Stimulated activated CD8-positive, alpha-beta memory T cell treated with anti-CD3 and anti-CD28 coated beads, Interleukin-12 subunit alpha, Interleukin-12 subunit beta, amount 100 ng/mL, for 24 hours (primary cell): Measurements from ENCODE around the gene CD55.

Experiments
- DNase-seq: peaks from one replicate; pipeline ENCODE4 v3.0.0-alpha.2; 2020; ENCODE audit errors: extremely low read depth

Gene CD55

DNA sequence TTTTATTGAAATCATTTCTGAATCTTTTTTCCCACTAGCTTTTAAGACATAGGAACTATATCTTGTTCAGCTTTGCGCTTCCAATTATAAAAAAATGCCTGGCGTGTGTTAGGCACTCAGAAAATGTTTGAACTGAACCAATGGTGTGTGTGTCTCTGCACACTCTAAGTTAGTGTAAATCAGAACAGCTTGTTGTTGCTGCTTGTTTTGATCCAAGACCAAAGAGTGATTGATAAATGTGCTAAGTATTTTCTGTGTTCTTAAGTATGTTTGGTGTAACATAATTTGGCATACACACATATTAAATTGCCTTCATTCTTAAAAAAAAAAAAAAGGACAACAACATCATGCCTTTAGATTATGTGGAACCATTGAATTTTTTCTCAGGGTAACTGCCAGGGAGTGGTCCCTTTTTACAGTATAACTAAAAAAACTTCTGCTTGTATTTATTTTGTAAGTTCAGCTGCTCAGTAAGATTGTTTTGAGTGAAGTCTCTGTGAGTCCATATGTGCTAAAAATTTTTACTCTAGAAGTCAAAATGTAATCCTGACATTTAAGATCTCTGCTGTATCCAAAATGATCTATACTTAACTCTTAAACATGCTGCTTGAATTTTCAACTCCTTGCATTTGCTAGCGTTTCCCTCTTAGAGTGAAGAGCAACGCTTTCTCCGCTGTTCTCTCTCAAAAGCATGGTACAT is 8.7 kb downstream of the CD55 start:
- no peak for DNase-seq

DNA sequence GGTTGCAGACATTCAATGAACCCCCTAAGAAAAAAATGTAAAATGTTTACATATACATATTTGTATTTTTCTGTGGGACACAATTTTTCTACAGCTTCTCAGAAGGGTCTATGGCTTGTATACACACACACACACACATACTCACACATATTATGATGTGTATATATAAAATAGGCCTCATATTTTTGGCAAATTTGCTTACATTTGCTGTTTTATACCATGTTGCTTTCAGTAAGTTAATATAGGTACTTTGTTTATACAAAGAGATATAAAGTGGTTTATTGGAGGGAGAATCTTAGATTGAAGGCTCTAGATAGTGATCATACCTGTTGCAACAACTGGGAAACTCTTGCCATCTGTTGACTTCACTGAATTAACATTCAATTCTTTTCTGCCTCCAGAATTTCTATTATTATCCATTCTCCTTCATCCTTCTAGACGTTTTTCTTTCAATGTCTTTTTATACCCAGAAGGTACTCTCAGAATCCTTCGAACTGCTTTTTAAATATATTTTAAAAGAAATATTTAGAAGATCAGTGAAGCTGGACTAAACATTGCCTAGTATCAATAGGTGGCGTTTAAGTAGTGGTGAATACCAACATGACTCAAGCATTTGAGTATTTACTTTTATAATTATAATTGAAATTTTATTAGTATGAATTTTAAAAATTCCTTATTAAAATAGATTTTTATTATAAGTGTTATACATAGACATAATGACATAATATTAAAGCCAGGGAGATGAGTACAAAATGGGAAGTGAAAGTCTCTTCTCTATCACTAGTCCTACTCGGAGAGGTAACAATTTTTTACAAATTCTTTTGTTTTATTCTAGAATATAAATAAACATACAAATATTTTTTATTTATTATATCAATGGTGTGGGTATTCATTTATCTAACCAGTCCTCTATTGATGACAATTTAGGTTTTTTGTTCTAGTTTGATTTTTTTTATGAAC is 10.2 kb downstream of the CD55 start:
- no peak for DNase-seq

DNA sequence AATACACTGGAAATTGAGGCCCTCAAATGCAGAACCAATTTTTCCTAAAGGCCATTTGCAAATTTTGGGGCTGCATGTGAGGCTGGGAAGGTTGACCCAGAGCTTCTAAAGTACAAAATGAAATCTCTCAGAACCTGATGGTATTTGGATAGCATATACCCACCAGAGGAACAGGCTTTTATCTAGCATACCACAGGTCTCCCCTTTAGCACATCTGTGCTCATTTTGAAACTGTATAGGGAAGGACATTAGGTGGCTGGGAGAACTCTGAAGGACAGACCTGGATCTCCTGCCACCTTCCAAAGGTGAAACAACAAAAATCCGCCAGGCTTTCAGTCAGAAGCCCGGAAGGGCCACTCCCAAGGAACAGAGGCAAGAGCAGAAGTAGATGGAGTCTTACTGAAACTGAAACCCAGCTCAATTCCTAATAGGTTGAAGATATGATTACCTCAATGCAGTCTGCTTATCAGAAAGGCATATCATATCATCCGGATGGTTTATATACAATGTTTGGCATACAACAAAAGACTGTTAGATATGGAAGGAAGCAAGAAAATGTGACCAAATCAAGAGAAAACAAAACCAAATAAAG is 11.6 kb downstream of the CD55 start:
- DNase-seq, result no peak

DNA sequence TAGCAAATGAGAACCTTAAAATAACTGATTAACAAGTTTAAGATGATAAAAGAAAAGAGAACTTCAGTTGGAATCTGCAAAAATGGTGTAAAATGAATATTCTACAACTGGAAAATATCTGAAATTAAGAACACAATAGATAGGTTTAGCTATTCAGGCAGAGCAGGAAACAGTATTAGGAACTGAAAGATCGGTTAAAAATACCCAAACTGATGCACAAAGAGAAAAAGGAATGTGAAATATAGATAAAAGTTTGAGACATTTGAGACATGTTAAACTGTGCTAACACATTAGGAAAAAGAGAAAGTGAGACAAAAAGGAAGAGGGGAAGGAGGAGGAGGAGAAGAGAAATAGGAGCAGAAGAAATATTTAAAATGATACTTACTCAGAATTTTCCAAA is 12.1 kb downstream of the CD55 start:
- no peak for DNase-seq

DNA sequence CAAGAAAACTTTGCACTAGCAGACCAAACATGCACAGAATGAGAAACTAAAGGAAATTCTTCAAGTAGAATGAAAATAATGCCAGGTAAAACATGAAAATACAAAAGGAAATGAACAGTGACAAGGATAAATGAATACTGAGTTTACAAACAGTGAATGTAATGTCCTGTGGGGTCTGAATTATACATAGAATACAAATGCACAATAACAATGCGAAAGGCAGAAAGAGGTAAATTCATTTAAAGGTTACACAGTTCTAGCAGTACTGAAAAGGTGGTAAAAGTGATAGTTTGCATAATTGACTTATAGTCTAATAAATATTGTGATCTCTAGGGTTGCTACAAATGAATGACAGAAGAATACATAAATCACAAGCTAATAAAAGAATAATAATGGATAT is 12.9 kb downstream of the CD55 start:
- no peak for DNase-seq

DNA sequence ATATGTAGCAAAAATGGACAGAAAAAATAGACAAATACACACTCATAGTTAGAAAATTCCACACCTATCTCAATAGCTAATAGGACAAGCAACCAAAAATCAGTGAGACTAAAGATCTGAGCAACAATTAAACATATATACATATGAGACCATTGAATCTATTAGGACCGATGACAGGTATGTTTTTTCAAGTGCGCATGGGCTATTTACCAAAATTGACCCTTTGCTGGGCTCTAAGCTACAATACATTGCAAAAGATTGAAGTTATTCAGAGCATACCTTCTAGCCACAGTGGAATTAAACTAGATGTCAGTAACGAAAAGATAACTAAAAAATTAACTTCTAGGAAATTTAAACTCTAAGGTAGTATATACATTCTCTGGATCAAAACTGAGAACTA is 13.7 kb downstream of the CD55 start:
- DNase-seq, result no peak

DNA sequence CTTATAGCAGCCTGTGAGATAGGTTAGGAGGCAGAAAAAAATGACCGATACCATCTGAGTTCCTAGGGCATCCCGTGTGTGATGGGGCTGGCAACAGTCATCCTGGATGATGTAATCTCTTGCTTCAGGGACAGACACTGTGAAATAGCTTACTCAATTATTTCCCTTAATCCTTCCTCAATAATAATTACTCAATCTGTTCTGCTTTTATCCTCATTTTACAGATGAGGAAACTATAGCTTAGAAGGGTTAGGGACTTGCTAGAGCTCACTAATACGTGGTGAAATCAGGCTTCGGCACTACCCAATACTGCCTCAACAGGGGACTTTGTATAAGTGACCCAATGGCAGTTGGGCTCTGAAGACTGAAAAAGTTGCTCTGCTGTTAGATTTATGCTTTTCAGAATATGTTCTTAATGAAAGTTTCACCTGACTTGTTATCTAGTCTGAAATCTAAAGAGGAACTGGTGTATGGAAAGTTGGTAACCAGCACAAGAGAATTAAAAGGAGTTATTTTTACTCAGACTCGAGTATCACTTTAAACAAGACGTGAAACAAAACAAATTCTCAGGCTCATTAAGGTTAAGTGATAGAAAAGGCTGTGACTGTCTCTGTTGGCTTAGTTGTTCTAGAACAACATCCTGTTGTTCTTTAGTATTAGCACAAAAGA is 14.4 kb downstream of the CD55 start:
- DNase-seq, result no peak

DNA sequence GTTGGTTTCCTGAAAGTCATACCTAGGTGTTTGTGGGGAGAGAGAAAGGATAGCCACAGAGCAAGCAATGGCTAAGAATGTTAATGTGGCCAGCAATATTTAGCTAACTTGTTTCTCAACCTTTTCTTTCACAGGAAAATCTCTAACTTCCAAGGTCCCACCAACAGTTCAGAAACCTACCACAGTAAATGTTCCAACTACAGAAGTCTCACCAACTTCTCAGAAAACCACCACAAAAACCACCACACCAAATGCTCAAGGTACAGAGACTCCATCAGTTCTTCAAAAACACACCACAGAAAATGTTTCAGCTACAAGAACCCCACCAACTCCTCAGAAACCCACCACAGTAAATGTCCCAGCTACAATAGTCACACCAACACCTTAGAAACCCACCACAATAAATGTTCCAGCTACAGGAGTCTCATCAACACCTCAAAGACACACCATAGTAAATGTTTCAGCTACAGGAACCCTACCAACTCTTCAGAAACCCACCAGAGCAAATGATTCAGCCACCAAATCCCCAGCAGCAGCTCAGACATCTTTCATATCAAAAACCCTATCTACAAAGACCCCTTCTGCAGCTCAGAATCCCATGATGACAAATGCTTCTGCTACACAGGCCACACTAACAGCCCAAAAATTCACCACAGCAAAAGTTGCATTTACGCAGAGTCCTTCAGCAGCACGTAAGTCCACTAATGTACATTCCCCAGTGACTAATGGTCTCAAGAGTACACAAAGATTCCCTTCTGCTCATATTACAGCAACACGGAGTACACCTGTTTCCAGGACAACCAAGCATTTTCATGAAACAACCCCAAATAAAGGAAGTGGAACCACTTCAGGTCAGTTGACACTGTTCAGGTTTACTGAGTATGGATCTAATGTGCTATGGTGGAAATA is 15.3 kb downstream of the CD55 start:
- DNase-seq, result no peak

DNA sequence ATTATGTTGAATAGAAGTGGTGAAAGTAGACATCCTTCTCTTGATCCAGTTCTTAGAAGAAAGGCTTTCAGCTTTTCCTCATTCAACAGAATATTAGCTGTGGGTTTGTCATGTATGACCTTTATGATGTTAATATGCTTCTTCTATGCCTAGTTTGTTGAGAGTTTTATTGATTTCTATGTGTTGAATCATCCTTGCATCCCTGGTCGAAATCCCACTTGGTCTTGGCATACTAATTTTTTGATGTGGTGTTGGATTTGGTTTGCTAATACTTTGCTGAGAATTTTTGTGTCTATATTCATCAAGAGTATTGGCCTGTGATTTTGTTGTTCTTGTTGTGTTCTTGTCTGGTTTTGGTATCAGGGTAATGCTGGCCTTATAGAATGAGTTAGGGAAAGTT is 20.9 kb downstream of the CD55 start:
- no peak for DNase-seq

DNA sequence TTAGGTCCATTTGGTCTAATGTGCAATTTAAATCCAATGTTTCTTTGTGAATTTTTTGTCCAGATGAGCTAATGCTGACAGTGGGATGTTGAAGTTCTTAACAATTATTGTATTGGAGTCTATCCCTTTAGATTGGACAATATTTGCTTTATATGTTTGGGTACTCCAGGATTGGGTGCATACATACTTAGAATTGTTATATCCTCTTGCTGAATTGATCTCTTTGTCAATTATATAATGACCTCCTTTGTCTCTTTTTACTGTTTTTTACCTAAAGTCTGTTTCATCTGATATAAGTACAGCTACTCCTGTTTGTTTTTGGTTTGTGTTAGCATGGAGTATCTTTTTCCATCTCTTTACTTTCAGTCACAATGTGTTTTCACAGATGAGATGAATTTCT is 22.2 kb downstream of the CD55 start:
- no peak for DNase-seq

DNA sequence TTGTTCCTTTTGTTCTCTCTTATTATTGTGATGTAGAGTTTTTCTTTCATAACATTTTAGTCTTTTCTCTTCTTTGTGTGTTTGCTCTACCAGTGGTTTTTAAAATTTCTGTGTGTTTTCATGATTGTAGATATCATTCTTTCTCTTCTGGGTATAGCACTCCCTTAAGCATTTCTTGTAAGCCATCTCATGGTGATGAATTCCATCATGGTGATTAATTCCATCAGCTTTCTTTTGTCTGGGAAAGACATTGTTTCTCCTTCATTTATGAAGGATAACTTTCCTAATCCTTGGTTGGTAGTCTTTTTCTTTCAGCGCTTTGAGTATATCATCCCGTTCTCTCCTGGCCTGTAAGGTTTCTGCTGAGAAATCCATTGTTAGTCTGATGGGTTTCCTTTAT is 22.7 kb downstream of the CD55 start:
- no peak for DNase-seq

DNA sequence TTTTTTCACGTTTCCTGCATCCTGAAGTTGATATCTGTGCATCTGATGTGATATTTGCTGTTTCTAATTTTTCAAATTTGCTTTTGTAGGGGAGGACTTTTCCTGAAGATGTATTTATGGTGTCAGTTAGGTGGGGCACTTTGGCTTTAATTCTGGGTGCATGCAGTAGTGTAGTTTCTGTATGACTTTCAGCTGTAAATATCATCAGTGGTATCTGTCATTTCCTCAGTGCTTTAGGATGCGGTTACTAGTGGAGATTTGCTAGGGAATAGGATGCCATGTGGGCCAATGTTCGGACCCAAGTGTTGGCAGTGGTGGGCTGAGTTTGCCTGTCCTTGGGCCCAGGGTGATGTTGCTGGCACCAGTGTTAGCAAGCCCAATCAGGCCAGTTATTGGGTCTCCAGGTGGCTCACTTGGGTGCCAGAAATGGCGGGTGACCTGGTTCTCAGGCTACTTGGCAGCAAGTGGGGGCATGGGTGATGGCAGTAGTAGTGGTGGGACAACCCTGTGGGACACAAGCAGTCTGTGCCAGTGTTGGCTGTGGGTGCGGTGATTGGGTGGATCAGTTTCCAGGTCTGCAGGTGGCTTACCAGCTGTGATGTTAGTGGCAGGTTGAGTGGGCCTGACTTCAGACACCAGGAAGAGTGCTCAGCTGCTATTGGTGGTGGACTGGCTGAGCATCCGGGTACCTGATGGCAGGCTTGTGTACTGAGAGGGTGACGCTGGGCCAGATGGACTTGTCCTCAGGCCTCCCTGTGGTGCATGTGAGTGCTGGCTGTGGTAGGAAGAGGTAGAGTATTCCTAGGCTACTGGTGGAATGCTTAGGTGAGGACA is 24.4 kb downstream of the CD55 start:
- DNase-seq, result no peak

DNA sequence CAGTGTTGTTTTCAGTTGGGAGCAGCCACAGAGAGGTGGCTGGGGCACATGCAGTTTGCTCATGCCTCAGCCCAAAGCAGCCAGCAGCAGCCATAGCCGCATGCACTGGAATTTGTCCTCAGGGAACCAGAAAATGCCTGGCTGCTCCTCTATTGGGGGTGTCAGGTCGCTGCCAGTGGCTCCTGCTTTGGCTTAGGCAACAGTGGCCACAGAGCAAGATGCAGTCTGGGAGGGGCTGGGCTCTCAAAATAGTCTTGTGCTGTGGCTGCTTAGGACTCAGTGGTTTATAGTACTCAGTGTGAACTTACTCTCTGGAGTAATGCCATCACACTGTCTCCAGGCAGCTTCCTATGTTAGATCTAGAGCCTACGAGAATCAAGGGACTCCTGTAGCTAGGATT is 25.0 kb downstream of the CD55 start:
- DNase-seq, result no peak

DNA sequence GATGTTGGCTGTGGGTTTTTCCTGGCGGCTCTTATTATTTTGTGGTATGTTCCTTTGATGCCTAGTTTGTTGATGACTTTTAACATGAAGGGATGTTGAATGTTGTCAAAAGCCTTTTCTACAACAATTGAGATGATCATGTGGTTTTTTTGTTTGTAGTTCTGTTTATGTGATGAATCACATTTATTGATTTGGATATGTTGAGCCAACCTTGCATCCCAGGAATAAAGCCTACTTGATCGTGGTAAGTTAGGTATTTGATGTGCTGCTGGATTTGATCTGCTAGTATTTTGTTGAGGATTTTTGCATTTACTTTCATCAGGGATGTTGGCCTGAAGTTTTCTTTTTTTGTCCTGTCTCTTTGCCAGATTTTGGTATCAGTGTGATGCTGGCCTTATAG is 28.5 kb downstream of the CD55 start:
- DNase-seq, result no peak

DNA sequence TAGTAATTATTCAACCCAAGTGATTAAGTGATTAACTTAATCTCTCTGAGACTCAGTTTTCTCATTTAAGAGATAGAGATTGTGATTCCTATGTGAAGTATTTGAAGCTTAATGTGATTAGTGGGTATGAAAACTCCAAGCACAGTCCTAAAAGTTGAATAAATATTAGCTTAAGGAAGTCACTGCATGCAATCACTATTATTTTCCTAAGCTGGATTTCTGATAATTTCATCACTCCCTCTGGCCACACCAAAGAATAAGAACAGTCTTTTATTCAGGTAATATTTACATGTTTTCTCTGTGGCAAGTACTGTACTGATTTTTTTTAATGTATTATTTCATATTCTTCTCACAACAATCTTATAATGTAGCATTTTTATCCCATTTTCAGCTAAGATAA is 31.1 kb downstream of the CD55 start:
- no peak for DNase-seq

DNA sequence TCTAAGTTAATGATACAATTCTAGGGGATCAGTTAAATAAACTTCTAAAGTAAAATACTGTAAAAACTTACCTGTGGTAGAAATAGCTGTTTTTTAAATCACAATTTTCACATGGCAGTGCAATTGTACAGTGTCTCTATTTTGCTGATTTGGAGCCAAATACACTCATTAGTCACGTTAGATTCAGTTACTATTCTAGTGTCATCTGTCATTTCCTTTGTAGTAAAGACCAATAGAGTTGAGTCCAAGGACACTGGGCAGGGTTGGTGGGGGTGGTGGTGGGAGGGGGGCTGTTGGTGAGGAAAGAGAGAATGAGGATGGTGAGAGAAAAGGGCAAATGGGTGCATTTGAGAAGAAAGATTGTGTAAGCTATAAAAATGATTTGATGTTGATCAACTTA is 33.6 kb downstream of the CD55 start:
- no peak for DNase-seq

DNA sequence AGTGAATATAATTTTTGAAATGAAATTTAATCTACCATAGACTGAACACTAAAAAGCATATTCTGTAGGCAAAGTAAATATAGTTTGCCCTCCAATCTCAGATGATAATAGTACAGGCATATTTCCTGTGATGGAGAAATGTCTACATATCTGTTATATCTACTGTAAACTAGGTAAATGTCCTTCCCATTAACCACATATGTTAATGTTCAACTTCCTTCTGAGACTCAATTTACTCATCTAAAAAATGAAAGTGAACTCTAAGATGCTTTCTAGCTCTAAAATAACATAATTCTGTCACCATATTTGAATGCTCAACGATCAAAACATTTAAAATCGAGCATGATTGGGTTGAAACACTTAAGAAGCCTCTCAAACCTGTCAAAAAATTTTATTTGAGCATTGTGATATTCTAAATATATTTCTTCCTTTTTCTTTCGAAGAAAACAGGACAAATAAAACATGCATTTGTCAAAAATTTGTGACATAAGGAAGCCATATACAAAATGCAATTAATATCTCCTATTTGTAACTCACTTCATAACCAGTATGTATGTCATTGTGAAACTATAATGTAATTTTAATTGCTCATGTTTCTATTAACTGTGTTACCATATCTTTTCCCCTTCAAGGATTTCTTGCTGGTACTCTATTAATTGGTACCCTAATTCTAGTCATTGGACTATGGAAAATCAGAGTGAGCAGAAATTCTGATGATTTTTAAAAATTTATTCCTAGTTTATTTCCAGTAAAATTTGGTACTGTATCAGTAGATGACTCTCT is 34.2 kb downstream of the CD55 start:
- no peak for DNase-seq

DNA sequence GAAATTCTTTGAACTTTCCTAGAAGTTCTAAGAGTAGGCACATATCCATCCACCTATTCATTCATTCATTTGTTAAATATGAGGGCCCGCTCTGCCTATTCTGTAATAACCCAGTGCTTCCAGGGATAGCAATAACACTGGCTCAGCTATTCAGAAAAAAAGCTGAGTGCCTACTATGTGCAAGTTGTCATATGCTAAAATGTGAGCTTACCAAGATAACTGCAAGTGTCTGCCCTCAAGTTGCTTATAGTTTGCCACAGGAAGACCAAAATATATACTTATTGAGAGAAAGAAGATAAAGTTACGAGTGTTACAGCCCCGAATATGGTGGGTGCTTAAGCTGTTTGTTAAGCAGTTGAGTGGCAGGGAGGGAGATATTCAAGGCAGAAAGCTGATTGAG is 39.6 kb downstream of the CD55 start:
- DNase-seq, result no peak

DNA sequence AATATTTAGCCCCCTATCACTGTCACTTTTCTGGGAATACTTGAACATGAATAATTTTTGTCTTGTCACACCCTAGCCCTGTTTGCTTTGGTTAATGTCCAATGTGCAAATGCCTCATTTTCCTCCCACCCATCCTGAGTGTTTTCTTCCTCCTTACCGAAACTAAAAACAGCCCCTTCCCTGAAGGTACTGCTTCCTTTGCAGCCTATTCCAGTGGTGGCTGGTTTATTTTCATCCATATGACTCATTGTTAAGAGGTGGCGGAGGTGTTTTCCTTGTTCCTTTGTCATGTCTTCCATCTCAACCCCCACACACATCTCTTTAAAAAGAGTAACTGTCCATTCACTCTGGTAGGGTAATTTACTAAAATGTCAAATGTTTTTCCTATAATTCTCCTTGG is 40.4 kb downstream of the CD55 start:
- no peak for DNase-seq
